GM21423 (cell line): ENCODE data around the gene CARS2.
"Not testable (repeated sequence)": the region's sequence is repeated elsewhere in the genome, so short reads cannot be mapped to it uniquely, and the experiment has no call there.

ENCODE experiments used
- ATAC-seq: cut with Tn5 transposase; IDR thresholded peaks from one replicate; pipeline ENCODE4 v1.9.1; 2021; ENCODE audit warnings: mild to moderate bottlenecking, moderate library complexity; ENCODE audit not compliant: unreplicated experiment

The CARS2 gene

DNA sequence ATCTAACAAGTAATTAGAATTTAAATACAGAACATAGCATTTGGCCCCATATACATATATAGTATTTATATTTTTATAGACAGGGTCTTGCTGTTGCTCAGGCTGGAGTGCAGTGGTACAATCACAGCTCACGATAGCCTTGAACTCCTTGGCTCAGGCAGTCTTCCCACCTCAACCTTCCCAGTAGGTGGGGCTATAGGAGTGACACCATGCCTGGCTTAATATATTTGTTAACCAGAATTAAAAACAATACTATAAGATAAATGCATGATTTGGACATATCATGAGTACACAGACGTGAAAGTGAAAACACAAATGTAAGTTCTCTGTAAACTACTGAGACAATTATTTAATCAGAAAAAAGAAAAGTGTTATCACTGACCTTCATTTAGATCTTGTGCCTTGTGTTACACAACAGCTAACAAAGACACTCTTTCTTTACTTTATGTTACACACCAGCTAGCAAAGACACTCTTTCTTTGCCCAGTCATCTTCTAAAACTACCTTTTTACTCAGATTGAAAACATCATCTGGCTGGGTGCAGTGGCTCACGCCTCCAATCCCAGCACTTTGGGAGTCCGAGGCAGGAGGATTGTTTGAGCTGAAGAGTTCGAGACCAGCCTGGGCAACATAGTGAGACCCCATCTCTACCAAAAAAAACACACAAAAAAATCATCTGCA, 22.6 kb downstream of the CARS2 start:
- no peak for ATAC-seq

DNA sequence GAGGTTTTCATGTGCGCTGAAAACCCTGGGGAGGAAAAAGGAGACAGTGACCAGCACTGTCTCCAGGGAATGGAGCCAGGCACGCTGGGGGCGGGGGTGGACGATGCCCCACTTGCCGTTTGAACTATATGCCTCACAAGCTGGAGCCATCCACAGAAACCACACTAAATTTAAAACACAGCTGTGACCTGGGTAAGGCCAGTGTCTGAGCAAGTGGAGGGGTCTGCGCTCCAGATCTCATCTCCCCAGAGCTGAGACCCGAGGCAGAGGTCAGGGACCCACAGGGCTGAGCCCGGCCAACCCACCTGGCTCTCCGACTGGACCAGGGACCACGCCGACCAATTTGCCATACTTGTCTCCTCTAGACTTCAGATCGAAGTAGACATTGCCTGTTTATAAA, 23.2 kb downstream of the CARS2 start:
- ATAC-seq = no peak

DNA sequence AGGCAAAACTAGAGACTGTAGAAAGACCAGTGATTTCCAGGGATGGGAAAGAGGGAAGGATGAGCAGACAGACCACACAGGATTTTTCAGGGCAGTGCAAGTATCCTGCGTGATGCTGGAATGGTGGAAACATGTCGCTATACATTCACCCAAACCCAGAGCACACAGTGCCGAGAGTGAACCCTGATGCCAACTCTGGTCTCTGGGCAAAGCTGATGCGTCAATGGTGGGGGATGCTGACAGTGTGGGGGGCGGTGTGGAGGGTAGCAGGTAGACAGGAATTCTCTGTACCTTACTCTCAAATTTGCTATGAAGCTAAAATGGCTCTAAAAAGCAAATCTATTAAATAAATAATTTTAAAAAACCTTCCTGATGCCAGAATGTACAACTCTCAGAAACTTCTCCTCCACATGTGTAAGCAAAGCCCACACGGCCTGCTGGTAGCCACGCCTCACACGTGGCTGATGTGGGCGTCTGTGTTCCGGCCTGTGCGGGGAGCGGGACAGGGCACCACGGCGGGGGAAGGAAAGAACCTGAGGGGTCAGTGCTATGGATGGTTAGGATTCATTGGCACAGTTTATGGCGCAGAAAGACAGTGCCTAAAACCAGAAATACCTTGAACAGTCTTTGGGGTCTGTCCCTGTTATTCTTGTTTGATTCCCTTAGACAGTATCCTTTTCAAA, 23.9 kb downstream of the CARS2 start:
- no peak for ATAC-seq

DNA sequence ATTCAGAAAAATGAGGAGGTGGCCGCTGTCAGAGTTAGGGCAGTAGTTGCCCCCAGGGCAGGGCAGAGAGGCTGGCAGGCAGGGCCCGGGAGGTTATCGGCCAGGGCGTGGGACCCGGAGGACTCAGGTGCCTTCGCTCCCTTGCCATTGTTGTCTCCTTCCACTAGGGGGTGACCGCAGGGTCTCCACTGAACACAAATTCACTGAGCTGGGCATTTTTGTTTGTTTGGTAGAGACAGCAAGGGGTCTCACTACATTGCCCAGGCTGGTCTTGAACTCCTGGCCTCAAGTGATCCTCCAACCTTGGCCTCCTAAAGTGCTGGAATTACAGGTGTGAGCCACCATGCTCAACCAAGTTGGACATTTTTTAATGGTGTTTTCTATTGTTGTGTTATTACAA, 25.1 kb downstream of the CARS2 start:
- ATAC-seq = no peak

DNA sequence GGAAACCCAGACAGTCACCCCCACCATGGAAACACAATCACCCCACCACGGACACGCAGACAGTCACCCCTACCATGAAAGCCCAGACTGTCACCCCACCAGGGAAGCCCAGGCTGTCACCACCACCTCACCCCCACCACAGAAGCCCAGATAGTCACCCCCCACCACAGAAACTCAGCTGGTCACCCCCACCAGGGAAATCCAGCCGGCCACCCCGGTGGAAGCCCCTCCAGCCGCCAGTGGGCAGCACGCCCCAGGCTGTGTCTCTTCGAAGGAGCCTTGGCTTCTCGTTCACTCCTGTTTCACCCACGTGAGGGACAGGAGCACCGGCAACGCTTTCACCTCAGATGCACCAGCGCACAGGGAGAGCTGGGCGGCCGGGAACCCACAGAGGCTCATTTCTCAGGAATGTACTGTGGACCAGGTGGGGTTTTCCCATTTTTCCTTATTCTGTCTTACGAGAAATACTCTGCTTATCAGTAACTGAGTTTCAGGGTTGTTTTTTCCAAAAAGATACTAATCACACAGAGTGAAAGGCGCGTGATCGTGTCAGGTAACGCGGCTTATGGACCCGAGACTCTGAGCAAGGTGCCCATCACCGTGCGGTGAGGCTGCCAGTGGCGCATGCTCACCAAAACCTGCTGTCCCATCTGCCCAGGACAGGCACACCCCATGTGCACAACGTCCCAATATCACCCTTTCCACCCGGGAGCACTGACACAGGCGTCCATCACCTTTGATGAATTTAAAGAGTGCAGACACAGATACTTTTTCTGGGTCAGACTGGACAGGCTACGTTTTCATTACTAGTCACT, 28.0 kb downstream of the CARS2 start:
- ATAC-seq = no peak

DNA sequence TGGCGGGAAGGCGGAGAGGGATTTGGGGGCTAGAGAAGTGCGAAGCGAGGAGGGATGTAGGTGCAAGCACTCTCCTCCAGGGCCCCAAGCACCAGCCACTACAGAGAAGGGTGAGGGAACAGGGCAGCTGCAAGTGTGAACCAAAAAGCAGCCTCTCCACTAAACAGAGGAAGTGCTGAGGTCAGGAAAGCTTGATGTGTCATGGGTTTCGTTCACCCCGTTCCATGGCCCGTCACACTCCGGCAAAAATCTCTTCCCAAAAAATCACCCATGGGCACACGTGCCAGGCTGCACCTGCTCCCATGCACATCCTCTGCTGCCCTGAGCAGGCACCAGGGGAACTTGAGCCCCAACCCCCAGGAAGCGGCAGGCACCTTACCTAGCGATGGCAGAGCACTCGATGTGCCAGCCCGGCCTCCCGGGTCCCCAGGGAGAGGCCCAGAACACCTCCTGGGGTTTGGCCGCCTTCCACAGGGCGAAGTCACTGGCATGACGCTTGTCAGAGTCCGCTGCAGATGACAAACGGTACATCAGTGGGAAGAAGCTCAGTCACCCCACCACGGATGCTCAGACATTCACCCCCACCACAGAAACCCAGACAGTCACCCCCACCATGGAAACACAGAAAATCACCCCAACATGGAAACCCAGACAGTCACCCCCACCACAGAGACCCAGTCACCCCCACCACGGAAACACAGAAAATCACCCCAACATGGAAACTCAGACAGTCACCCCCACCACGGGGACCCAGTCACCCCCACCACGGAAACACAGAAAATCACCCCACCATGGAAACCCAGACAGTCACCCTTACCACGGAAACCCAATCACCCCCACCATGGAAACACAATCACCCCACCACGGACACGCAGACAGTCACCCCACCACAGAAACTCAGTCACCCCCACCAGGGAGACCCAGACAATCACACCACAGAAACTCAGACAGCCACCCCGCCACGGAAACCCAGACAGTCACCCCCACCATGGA, 29.0 kb downstream of the CARS2 start:
- ATAC-seq = peak; percentile 67

DNA sequence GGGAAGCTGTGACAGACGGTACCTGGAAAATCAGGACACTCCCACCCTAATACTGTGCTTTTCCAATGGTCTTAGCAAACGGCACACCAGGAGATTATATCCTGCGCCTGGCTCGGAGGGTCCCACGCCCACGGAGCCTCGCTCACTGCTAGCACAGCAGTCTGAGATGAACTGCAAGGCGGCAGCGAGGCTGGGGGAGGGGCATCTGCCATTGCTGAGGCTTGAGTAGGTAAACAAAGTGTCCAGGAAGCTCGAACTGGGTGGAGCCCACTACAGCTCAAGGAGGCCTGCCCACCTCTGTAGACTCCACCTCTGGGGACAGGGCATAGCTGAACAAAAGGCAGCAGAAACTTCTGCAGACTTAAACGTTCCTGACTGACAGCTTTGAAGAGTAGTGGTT, 36.1 kb downstream of the CARS2 start:
- not testable (repeated sequence) for ATAC-seq

DNA sequence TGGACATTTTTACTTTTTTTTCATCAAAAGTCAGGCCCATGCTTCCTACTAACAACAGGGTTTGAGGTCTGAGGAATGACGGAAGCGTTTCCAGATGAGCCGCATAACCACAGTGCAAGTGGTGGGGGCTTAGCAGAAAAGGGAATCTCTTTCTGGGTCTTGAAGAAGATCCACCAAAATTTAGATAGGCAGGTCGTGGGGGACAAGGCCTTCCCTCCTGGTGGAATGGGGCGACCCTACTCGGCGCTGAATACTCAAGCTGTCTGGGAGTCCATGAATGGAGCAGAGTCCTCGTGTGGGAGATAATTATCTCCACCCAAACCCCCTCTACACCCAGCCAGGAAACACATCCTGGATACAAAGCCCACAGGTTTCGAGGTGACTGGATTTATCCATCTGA, 36.9 kb downstream of the CARS2 start:
- ATAC-seq = no peak

DNA sequence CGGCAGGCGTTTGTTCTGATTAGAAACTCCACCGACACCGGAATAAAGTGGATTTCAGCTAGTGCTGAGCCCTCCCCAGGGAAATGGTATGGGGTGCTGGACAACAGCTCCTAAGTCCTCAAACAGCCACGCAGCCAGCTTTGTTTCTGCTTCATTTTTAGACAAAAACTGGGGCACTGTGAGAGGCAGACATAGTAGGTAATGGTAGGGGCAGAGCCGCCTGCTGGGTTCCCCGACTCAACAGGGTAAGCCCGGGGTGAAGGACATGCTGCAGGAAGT, 39.7 kb downstream of the CARS2 start:
- ATAC-seq = no peak

DNA sequence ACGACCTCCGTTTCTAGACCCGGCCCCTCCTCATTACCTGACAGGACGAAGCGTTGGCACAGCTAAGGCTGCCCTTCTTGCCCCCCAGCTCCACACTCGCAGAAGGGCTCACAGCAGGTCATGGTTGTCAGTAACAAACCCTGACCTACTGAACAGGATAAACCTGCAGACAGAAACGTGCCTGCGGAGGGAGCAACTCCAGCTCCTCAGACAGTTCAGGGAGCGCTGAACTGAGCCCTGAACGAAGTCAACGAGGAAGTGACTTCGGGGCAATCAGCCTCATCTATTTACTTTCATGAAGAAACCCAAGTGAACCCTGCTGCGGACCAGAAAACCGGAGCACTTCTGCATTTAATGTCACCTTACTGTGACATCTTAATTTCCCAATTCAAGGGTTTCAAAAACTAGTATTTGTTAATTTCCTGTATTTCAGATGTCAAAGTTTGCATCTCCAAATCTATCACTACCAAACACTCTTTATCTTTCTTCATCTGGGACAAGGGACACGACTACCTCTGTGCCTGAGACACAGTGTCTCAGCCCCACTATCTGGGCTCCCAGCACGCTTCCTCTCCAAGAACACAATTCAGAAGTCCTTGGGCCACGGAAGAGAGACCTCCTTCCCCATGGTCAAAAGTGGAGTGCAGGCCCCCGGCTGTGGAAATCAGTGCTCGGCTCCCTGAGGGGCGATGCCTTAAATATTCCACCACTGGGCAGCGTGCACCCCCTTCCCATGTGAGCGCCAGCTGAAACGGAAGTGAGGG, 40.2 kb downstream of the CARS2 start:
- no peak for ATAC-seq

DNA sequence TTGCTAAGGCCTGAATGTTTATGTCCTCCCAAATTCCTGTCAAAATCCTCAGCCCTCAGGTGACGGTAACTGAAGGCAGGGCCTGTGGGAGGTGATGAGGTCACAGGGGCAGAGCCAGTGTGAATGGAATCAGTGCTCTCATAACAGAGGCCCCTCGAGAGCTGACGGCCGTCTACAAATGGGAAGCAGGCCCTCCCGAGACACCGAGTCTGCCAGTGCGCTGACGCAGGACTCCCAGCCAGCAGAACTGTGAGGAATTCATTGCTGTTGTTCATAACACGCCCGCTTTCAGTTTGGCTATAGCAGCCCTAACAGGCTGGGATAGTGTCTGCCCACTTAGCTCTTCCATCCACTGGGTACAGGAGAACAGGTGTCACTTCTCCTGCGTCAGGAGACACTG, 41.2 kb downstream of the CARS2 start:
- no peak for ATAC-seq

DNA sequence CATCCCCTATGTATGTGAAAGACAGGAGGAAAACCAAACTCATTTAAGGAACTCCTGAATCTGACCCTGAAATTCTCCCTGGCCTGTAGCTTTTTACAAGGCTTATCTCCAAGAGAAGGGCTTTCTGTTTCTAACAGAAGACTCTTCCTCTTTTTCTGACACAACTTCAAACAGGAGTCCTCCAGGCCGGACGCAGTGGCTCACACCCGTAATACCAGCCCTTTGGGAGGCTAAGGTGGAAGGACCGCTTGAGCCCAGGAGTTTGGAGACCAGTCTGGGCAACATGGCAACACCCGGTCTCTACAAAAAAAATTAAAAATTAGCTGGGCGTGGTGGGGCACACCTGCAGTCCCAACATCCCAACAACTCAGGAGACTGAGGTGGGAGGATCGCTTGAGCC, 41.9 kb downstream of the CARS2 start:
- ATAC-seq = no peak

DNA sequence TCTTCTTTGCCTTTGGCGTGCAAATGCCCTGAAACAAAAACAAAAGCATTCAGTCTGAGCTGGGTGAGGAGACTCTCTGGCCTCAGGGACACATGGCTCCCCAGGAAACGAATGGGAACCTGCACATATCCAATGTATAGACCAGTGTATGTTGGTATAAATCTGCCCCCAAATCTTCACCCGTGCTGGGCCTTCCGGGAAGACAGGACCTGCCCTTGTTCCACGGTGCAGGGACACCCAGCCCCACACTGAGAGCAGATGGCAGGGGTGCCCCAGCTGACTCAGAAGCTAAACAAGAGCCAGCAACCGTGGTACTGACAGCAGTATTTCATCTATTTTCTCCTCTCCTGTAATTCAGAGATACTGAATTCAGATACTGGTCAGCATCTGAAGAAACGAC, 42.4 kb downstream of the CARS2 start:
- ATAC-seq = no peak

DNA sequence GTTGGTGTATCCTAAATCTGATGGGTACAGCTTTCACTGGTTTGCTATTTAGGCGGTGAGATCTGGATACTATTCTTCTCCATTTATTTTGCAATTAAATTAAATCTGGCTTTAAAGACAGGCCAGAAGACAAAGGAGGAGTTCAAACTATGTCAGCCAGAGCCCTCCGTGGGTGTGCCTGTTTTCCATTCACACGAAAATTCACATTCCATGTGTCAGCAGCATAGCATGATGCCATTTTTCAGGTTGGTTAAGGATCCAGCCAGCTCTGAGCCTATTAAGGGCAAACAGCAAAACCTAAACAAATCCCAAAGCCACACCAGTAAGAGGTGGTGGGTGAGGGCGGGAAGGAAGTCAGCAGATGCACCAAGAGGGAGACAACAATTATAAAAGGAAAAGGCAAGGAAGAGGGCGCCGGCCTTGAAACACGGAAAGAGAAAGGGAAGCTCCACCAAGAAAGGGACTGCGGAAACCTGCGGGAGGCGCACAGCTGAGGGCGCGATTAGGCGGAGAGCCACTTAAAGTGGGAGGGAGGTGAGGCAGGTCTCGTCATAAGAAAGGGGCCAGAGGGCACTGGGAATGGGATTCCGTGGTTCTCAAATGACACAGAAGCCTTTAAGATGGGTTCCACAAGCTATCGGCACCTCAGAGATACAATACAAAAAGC, 43.0 kb downstream of the CARS2 start:
- ATAC-seq = no peak

DNA sequence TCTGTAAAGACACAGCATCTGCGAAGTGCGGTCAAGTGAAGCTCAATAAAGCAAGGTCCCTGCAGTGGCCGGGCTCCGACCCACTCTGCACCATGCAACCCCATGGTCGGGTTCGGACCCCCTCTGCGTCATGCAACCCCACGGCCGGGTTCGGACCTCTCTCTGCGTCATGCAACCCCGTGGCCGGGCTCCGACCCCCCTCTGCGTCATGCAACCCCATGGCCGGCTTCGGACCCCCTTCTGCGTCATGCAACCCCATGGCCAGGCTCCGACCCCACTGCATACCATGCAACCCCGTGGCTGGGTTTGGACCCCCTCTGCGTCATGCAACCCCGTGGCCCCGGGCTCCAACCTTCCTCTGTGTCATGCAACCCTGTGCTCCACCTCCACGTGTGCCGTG, 43.8 kb downstream of the CARS2 start:
- no peak for ATAC-seq

DNA sequence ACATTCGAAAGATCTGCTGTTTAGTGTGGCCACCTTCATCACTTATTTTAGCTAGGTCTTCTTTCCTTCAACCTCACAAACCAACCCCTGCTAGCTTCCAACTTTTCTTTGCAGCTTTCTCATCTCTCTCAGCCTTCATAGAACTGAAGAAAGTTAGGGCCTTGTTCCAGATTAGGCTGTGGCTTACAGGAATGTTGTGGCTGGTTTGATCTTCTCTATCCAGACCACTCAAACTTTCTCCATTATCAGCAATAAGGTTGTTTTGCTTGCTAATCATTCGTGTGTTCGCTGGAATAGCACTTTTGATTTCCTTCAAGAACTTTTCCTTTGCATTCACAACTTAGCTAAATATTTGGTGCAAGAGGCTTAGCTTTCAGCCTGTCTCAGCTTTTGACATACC, 44.7 kb downstream of the CARS2 start:
- ATAC-seq = no peak

DNA sequence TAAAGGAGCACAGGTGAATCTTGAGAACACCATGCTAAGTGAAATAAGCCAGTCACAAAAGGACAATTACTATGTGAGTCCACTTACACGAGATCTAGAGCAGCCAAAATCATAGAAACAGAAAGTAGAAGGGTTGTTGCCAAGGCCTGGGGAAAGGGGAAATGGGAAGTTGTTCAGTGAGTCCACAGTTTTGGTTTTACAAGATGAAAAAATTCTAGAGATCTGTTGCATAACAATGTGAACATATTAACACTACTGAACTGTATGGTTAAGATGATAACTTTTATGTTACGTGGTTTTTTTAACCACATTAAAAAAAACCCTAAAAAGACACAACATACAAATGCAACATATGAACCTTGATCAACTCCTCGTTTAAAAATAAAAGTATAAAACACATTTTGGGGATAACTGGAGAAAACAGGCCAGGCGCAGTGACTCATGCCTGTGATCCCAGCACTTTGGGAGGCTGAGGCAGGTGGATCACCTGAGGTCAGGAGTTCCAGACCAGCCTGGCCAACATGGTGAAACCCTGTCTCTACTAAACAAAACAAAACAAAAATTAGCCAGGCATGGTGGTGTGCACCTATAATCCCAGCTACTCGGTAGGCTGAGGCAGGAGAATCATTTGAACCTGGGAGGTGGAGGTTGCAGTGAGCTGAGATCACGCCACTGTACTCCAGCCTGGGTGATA, 47.6 kb downstream of the CARS2 start:
- peak; percentile 92 for ATAC-seq

DNA sequence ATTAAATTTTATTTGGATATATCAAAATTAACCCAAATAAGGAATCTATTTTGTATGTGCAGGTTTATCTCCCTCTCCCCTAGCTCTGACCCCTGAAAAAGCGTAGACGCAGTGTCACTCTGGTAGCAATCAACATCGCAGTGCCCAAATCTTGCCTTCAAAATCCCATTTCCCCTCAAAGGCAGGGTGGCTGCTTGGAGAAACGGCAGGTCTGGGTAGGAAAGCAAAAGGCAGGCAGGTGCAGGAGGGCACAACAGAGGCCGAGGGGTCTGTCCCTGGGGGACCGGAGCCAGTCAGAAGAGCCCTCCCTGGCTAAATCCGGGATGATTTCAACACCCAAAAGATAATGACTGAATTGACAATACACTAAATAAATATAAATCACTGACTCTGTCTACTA, 48.7 kb downstream of the CARS2 start:
- ATAC-seq = no peak

DNA sequence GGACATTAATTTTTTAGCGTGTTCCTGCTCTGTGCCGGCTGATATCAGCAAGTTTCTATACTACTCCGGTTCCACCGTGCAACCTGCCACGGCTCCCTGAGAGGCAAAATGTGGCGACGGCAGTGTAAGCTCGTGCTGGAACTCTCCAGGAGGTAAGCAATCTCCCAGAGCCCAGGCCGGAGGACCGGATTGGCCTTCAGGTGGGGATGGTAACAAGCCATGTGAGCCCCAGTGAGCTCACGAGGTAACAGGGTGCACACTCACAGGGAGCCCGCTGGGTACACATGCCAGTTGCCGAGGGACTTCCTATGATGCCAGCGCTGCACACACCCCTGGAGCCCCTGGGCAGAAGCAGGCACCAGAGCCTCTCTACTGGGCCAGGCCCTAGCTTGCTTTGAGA, 52.1 kb downstream of the CARS2 start:
- ATAC-seq = no peak
